Activated CD8-positive, alpha-beta T cell treated with anti-CD3 and anti-CD28 coated beads for 36 hours (primary cell): Measurements from ENCODE around the gene FADD. TPM values are rescaled to one million over a fixed set of nuclear protein-coding genes. Genes with fewer than 3 reads are reported as not detected.

Experiments used
- ATAC-seq: fragments of 200-7000 bp; cut with Tn5 transposase; one replicate; pipeline ENCODE4 v1.10.0; 2021; ENCODE audit warnings: mild to moderate bottlenecking, moderate library complexity
- CTCF ChIA-PET: fragments of 350-600 bp; sonication (Branson Sonifier 250); formaldehyde crosslinking; loops from one replicate; lab custom pipeline; 2021; ENCODE audit warnings: antibody characterized with exemption; lab: Charles Lee
- POLR2A ChIA-PET: fragments of 350-600 bp; sonication (Branson Sonifier 250); formaldehyde crosslinking; loops from one replicate; lab custom pipeline; 2021; ENCODE audit warnings: antibody characterized with exemption; lab: Charles Lee
- DNase-seq: peaks from one replicate; pipeline ENCODE4 v3.0.0-alpha.2; 2020
- H3K27ac Mint-ChIP-seq: one replicate; pipeline ENCODE4 v1.8.0; 2021; ENCODE audit warnings: mild to moderate bottlenecking, mixed read lengths
- H3K27me3 Mint-ChIP-seq: one replicate; pipeline ENCODE4 v1.8.0; 2021; ENCODE audit warnings: mixed read lengths
- H3K36me3 Mint-ChIP-seq: one replicate; pipeline ENCODE4 v1.8.0; 2021; ENCODE audit warnings: low read depth, mixed read lengths
- H3K4me1 Mint-ChIP-seq: one replicate; pipeline ENCODE4 v1.8.0; 2021; ENCODE audit warnings: low read depth, mixed read lengths
- H3K4me3 Mint-ChIP-seq: one replicate; pipeline ENCODE4 v1.8.0; 2021; ENCODE audit warnings: mild to moderate bottlenecking, moderate library complexity, mixed read lengths
- H3K9me3 Mint-ChIP-seq: one replicate; pipeline ENCODE4 v1.8.0; 2021; ENCODE audit warnings: mixed read lengths
- intact Hi-C: fragments of 100-400 bp; cut with micrococcal nuclease; formaldehyde crosslinking; loops from one replicate; pipeline ENCODE4 v1.10.0; 2022
- total RNA-seq, 2 experiments: library from RNA; stranded (reverse); gene quantifications; one replicate each; pipeline ENCODE4 v1.2.3, GENCODE V29; 2021
- TF ChIP-seq, protein P1 (sequence below): fragments of 200-600 bp; IDR thresholded peaks from one replicate; pipeline ENCODE4 v1.8.0; 2022; ENCODE audit warnings: antibody characterized with exemption, mild to moderate bottlenecking

The FADD gene
- total RNA-seq, 2 experiments from 2014 or later = 27.6 to 29.6 TPM

DNA sequence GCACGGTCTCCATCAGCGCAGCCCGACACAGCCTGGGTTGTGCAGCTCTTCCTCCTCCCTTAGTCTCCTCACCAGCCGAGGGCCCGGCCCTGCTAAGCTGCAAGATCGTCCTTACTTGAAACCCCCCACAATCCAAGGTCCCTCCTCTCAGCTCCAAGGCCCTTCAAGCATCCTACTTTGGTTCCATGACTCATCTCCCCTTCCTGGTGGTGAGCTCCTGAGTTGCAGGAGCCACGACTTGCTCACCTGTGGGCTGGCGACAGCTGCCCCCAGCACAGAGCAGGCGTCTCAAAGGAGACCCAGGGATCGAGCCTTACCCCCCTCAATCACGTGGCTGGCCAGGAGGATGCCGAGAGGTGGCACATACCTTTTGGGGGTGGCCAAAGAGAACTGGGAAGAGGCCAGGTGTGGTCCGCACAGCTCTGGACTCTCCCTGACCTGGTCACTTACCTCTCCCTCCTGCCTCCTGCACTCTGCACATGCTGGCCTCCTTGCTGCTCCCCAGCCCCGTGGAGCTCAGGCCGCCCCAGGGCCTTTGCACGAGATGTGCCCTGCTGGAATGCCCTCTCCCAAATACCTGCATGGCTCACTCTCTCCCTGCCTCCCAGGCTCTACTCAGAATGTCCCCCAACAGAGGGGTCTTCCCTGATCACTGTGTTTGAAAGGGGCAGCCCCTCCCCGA, 35.2 kb upstream of the FADD start:
- no peak overlapping the region for H3K4me3 Mint-ChIP-seq
- H3K27me3 Mint-ChIP-seq = peaks cover 3% of the 10 kb centered on the region
- ATAC-seq (no peak), DNase-seq (no peak)
- H3K27ac Mint-ChIP-seq = no peak overlapping the region
- intact Hi-C loops = no loop called here
- POLR2A ChIA-PET = no interaction called here
- CTCF ChIA-PET = no interaction called here
- no peaks in the 10 kb centered on the region for H3K9me3 Mint-ChIP-seq
- TF ChIP-seq, protein P1, sequence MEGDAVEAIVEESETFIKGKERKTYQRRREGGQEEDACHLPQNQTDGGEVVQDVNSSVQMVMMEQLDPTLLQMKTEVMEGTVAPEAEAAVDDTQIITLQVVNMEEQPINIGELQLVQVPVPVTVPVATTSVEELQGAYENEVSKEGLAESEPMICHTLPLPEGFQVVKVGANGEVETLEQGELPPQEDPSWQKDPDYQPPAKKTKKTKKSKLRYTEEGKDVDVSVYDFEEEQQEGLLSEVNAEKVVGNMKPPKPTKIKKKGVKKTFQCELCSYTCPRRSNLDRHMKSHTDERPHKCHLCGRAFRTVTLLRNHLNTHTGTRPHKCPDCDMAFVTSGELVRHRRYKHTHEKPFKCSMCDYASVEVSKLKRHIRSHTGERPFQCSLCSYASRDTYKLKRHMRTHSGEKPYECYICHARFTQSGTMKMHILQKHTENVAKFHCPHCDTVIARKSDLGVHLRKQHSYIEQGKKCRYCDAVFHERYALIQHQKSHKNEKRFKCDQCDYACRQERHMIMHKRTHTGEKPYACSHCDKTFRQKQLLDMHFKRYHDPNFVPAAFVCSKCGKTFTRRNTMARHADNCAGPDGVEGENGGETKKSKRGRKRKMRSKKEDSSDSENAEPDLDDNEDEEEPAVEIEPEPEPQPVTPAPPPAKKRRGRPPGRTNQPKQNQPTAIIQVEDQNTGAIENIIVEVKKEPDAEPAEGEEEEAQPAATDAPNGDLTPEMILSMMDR = no peak
- no peaks in the 10 kb centered on the region for H3K36me3 Mint-ChIP-seq
- H3K4me1 Mint-ChIP-seq = no peaks in the 10 kb centered on the region

DNA sequence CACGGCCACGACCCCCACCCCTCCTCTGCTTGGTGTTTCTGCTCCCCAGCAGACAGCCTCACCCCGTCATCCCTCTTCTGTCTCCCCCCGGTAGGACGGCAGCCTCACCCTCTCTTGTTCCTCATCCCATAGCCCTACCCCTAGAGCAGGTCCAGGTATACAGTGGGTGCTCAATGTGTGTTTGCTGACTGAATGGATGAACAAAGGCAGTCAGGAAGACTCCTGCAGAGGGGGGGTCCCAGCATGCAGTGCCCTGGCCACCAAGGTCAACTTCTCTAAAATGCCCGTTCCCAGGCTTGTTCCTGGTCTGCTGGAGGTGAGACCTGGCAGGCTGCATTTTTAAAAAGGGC, 34.7 kb upstream of the FADD start:
- H3K4me3 Mint-ChIP-seq = no peak overlapping the region
- H3K27me3 Mint-ChIP-seq = peaks cover 3% of the 10 kb centered on the region
- ChIA-PET CTCF (no interaction called here), POLR2A (no interaction called here)
- H3K27ac Mint-ChIP-seq = no peak overlapping the region
- ATAC-seq = no peak
- intact Hi-C loops = no loop called here
- no peaks in the 10 kb centered on the region for H3K4me1 Mint-ChIP-seq
- TF ChIP-seq, protein P1 = no peak
- no peaks in the 10 kb centered on the region for H3K36me3 Mint-ChIP-seq
- no peak for DNase-seq
- no peaks in the 10 kb centered on the region for H3K9me3 Mint-ChIP-seq

DNA sequence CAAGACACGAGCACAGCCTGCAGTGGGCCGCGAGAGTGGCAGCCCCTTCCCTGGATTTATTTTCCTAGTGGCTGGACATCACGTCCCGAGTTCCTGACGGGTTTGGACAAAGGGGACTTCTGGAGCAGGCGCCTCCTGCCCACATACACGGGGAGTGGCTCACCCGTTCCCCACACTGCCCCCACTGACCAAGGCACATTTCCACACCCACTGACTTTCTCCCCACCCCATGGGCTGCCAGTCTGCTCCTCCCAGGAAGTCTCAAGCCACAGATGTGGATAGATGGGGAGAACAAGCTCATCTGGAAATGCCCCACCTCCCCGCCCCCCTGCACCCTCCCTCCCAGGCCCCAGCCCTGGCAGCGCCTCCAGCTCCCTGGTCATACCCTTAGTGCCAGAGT, 34.0 kb upstream of the FADD start:
- DNase-seq (no peak), ATAC-seq (no peak)
- Mint-ChIP-seq H3K4me3 (no peak overlapping the region), H3K27me3 (peaks cover 3% of the 10 kb centered on the region), H3K4me1 (no peaks in the 10 kb centered on the region), H3K9me3 (no peaks in the 10 kb centered on the region), H3K27ac (no peak overlapping the region), H3K36me3 (no peaks in the 10 kb centered on the region)
- CTCF ChIA-PET = no interaction called here
- intact Hi-C loops = no loop called here
- POLR2A ChIA-PET = no interaction called here
- TF ChIP-seq, protein P1 = no peak

DNA sequence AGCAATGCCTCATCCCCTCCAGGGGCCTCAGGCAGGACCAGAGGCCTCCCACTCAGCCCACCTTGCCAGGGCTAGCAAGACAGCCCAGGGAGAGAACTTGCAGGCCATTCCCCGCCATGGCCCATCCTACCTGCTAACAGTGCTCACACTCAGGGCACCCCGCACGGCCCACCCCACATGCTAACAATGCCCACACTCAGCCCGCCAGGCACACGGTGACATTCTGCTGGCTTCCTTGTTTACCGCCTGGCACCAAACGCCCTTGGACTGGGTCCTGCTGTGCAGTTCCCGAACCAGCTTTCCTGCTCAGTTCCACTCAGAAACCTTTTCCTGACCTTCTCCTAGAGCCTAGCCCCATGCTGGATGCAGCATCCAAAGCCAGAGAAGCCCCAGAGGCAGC, 33.5 kb upstream of the FADD start:
- Mint-ChIP-seq H3K4me1 (no peaks in the 10 kb centered on the region), H3K27me3 (peaks cover 3% of the 10 kb centered on the region), H3K4me3 (no peak overlapping the region), H3K36me3 (no peaks in the 10 kb centered on the region), H3K27ac (no peak overlapping the region), H3K9me3 (no peaks in the 10 kb centered on the region)
- DNase-seq (no peak), ATAC-seq (no peak)
- TF ChIP-seq, protein P1 = no peak
- CTCF ChIA-PET = no interaction called here
- intact Hi-C loops = no loop called here
- POLR2A ChIA-PET = no interaction called here

DNA sequence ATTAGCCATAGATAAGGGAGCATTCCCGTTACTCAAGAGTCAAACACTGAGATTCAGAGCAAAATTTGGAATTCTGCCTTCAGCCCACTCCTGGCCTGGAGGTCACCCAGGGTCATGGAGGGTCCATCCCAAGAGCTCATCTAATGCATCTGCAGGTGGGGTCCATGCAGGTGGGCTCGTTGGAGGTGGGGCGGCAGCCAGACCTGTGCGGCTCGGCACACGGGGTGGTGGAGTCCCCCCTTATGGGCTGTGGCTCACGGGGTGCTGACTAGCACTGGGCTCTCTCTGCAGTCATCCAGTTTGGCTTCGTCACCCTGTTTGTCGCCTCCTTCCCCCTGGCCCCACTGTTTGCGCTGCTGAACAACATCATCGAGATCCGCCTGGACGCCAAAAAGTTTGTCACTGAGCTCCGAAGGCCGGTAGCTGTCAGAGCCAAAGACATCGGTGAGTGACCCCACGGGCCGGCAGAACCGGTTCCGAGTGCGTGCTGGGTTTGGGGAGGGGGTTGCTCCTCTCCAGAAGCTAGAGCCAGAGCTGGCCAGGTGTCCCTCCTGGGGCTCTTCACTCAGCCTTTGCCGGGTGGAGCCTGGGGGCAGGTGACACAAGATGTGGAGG, 32.4 kb upstream of the FADD start:
- POLR2A ChIA-PET = no interaction called here
- no peaks in the 10 kb centered on the region for H3K9me3 Mint-ChIP-seq
- no peaks in the 10 kb centered on the region for H3K4me1 Mint-ChIP-seq
- H3K27ac Mint-ChIP-seq = no peak overlapping the region
- H3K27me3 Mint-ChIP-seq = peaks cover 3% of the 10 kb centered on the region
- H3K36me3 Mint-ChIP-seq = no peaks in the 10 kb centered on the region
- intact Hi-C loops = no loop called here
- no peak overlapping the region for H3K4me3 Mint-ChIP-seq
- ATAC-seq = no peak
- TF ChIP-seq, protein P1 = no peak
- CTCF ChIA-PET = no interaction called here
- no peak for DNase-seq
